Measurements from ENCODE around the gene USP40.

Gene USP40

DNA sequence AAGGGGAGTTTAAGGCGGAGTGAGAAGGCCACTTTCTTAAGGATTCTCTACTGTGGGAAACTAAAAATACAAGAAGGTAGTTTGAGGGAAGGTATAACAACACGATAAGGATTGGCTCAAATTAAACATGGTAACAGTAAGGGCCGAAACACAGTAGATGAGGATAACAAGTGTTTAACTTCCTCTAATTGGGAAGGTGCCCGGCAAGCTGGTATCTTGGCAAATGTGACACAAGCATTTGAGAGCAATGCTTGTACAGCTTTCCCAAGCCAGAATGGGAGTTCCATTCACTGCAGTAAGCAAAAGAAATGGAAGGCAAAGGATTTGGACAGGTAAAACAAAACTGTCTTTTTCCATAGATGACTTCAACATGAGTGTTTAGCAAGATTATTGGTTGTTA, 19.8 kb downstream of the USP40 start (continued):
- no peak for TF ChIP-seq ZNF133 (tag by site-specific recombination; IDR thresholded peaks at IDR 0.05)
- TF ChIP-seq ZFHX2 (tag by site-specific recombination; conservative IDR thresholded peaks at IDR 0.05) = no peak
- no peak for TF ChIP-seq ZNF76 (tag by site-specific recombination; IDR thresholded peaks at IDR 0.05; ENCODE audit: borderline replicate concordance, low read depth)
- no peak for TF ChIP-seq MYNN (tag by site-specific recombination; IDR thresholded peaks at IDR 0.05; ENCODE audit: borderline replicate concordance)
- TF ChIP-seq SALL2 (tag by site-specific recombination; IDR thresholded peaks at IDR 0.05; ENCODE audit: borderline replicate concordance) = no peak
- no peak for TF ChIP-seq ZNF596 (tag by site-specific recombination; IDR thresholded peaks at IDR 0.05)
- TF ChIP-seq SP7 (tag by site-specific recombination; IDR thresholded peaks at IDR 0.05) = no peak

DNA sequence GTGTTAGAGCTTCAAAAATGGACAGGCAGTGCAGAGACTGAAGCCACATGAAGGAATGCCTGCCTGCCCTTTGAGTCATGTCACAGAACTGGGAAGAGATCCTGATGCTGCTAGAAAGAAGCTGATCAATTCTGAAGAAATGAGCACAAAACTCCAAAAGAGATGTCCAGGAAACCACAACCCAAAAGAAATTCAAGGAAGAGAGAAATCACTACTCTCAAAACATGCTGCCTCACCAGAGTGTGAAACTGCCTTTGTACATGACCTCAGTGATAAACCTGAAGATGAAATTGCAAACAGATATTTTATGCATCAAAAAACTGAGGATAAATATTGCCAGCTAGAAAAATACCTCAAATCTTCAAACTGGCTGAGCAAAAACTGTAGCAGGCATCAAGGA, 20.5 kb downstream of the USP40 start:
- H3K36me3 ChIP-seq (ENCODE audit: control insufficient read depth in 2 of 2, insufficient read depth in 1 of 2, low read length in 2 of 2) = peaks cover 6 to 63% of the 10 kb centered on the region in 2 experiments; a peak in 2 of 3 replicates
- H3K4me3 ChIP-seq (ENCODE audit: low read depth, low read length) = no peak overlapping the region
- H3K9me3 ChIP-seq (ENCODE audit: control insufficient read depth, insufficient read depth, low read depth, low read length) = no peaks in the 10 kb centered on the region
- no peak overlapping the region for H3K27ac ChIP-seq (ENCODE audit: extremely low read depth, low read depth, low read length)
- ChIA-PET CTCF (interaction anchor here (0.9 kb wide), 1 partner anchor 8 kb away, joined by 3 read pairs; no protein-coding TSS in a partner anchor), POLR2A (no interaction called here)
- no peaks in the 10 kb centered on the region for H3K4me1 ChIP-seq (ENCODE audit: control insufficient read depth, insufficient read depth, low read length)
- TF ChIP-seq ZNF549 (tag by site-specific recombination; IDR thresholded peaks at IDR 0.05) (no peak), BCL11B (tag by site-specific recombination; IDR thresholded peaks at IDR 0.05; ENCODE audit: low read depth) (no peak), ZNF544 (tag by site-specific recombination; IDR thresholded peaks at IDR 0.05) (no peak), SCRT2 (tag by site-specific recombination; IDR thresholded peaks at IDR 0.05) (no peak)
- TF ChIP-seq, protein P1, sequence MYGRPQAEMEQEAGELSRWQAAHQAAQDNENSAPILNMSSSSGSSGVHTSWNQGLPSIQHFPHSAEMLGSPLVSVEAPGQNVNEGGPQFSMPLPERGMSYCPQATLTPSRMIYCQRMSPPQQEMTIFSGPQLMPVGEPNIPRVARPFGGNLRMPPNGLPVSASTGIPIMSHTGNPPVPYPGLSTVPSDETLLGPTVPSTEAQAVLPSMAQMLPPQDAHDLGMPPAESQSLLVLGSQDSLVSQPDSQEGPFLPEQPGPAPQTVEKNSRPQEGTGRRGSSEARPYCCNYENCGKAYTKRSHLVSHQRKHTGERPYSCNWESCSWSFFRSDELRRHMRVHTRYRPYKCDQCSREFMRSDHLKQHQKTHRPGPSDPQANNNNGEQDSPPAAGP (tag by site-specific recombination; IDR thresholded peaks at IDR 0.05) = no peak

GRCh38 chr2:233544200-233544610, 22.4 kb downstream of the USP40 start:
- Histone ChIP-seq H3K27ac (ENCODE audit: extremely low read depth, low read depth, low read length) (no peak overlapping the region), H3K9me3 (ENCODE audit: control insufficient read depth, insufficient read depth, low read depth, low read length) (no peaks in the 10 kb centered on the region), H3K36me3 (ENCODE audit: control insufficient read depth in 2 of 2, insufficient read depth in 1 of 2, low read length in 2 of 2) (peaks cover 8 to 61% of the 10 kb centered on the region in 2 experiments), H3K4me1 (ENCODE audit: control insufficient read depth, insufficient read depth, low read length) (no peaks in the 10 kb centered on the region), H3K4me3 (ENCODE audit: low read depth, low read length) (no peak overlapping the region)
- ChIA-PET POLR2A (no interaction called here), CTCF (interaction anchor here (0.7 kb wide), 1 partner anchor 11 kb away, joined by 3 read pairs; no protein-coding TSS in a partner anchor)
- TF ChIP-seq MYNN (tag by site-specific recombination; IDR thresholded peaks at IDR 0.05; ENCODE audit: borderline replicate concordance) (no peak), AEBP2 (tag by site-specific recombination; IDR thresholded peaks at IDR 0.05; ENCODE audit: borderline replicate concordance) (no peak), ZNF280C (tag by site-specific recombination; IDR thresholded peaks at IDR 0.05) (no peak), ZNF37A (tag by site-specific recombination; IDR thresholded peaks at IDR 0.05) (no peak), ZNF274 (IDR thresholded peaks at IDR 0.05; ENCODE audit: low read length) (no peak), ZNF274 (tag by site-specific recombination; IDR thresholded peaks at IDR 0.05; ENCODE audit: borderline replicate concordance) (no peak), SP3 (tag by site-specific recombination; IDR thresholded peaks at IDR 0.05) (no peak), ZNF707 (tag by site-specific recombination; IDR thresholded peaks at IDR 0.05) (no peak), ZNF792 (tag by site-specific recombination; IDR thresholded peaks at IDR 0.05) (no peak)
- TF ChIP-seq, protein P2, sequence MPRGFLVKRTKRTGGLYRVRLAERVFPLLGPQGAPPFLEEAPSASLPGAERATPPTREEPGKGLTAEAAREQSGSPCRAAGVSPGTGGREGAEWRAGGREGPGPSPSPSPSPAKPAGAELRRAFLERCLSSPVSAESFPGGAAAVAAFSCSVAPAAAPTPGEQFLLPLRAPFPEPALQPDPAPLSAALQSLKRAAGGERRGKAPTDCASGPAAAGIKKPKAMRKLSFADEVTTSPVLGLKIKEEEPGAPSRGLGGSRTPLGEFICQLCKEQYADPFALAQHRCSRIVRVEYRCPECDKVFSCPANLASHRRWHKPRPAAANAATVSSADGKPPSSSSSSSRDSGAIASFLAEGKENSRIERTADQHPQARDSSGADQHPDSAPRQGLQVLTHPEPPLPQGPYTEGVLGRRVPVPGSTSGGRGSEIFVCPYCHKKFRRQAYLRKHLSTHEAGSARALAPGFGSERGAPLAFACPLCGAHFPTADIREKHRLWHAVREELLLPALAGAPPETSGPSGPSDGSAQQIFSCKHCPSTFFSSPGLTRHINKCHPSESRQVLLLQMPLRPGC (tag by site-specific recombination; IDR thresholded peaks at IDR 0.05) = no peak
- TF ChIP-seq, protein P3, sequence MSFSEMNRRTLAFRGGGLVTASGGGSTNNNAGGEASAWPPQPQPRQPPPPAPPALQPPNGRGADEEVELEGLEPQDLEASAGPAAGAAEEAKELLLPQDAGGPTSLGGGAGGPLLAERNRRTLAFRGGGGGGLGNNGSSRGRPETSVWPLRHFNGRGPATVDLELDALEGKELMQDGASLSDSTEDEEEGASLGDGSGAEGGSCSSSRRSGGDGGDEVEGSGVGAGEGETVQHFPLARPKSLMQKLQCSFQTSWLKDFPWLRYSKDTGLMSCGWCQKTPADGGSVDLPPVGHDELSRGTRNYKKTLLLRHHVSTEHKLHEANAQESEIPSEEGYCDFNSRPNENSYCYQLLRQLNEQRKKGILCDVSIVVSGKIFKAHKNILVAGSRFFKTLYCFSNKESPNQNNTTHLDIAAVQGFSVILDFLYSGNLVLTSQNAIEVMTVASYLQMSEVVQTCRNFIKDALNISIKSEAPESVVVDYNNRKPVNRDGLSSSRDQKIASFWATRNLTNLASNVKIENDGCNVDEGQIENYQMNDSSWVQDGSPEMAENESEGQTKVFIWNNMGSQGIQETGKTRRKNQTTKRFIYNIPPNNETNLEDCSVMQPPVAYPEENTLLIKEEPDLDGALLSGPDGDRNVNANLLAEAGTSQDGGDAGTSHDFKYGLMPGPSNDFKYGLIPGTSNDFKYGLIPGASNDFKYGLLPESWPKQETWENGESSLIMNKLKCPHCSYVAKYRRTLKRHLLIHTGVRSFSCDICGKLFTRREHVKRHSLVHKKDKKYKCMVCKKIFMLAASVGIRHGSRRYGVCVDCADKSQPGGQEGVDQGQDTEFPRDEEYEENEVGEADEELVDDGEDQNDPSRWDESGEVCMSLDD (tag by site-specific recombination; IDR thresholded peaks at IDR 0.05) = no peak

Data from HEK293 (cell line).